ENCODE results near the gene MDM1.
A peak's percentile ranks its signal among the peaks of the same experiment; 100 is the strongest.

MDM1 gene

DNA sequence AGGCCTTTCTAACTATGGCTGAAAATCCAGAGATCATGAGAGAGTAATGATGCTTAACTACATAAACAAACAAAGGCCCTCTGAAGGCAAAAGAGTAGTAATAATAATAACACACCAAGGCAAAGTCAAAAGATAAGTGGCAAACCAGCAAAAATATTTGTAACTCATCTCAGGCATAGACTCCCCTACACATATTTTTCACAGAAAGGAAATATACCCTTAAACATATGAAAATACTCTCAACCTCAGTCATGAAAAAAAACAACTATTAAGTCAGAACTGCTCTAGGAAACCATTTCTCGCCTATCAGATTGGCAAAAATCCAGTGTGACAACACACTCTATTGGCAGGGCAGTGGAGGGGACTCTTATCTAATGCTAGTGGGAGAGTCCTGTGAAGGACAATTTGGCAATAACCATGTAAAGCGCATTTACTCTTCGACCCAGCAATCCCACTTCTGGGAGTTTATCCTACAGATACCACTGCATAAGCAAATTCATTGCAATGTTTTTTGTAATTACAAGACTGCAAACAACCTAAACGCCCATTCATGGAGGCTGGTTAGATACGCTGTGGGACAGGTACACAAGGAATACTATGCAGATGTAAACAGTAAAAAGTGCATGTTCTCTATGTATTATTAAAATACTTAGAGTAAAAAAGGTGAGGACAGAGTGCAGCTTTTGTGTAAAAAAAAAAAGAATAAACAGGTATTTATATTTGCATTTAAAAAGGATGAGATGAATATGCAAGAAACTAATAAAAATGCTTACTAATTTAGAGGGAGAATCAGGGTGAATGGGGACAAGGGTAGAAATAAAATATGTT is 52.7 kb downstream of the MDM1 start:
- no peak for DNase-seq (ENCODE audit: low spot score)

DNA sequence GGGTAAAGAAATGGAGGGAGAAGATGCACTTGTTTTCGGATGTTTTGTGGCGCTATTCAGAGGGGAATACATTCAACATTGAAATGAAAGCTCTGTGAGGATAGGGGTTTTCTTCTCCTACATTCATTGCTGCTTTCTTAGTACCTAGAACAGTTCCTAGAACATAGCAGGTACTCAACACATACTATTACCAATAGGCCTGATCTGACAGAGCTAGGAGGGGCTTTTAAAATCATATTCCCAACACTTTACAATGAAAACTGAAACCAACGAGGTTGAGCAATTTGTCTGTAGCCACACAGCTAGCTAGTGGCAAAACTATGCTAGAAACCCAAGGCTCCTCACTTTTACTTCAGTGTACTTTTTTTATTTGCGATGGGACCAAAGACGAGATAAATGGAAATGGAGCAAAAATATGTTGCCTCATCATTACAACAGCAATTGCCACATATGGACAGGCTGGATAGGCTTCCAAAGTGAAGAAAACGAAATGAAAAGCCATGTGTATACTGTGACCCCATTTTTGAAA is 55.7 kb downstream of the MDM1 start:
- DNase-seq (ENCODE audit: low spot score), result no peak

DNA sequence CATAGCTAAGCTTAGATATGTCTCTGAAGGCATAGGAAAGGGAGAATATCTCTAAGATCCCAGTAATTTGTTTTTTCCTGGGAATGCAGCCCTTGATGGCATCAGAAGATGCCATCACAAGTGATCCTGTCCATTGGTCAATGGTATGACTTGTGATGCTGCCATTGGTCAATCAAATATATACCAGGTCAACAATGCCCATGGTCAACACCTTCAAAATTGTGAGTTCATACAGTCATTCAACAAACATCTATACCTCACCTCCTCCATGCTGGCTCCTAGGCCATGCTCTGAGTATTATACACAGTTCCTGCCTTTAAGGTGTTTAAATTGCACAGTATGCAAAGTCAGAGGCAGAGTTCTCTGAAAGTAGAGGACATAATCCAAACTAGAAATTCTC is 59.4 kb downstream of the MDM1 start:
- no peak for DNase-seq (ENCODE audit: low spot score)

DNA sequence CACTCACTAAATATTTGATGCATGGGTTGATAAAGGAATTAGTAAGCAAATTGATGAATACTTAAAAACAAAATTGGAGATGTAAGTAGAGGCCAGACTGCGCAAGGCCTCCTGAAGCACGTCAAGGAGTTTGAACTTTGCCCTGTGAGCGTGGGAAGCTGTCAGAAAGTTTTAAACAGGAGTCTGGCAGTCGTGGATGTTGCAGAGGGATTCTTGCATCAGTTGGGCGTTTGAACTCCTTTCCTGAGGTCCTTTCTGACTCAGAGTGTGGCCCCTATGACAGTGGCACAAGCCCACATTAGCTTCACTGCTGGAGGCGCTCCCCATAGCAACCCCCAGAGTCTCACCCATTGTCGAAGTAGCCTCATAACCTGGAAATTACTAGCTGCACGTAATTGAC is 60.8 kb downstream of the MDM1 start:
- DNase-seq (ENCODE audit: low spot score), result no peak

DNA sequence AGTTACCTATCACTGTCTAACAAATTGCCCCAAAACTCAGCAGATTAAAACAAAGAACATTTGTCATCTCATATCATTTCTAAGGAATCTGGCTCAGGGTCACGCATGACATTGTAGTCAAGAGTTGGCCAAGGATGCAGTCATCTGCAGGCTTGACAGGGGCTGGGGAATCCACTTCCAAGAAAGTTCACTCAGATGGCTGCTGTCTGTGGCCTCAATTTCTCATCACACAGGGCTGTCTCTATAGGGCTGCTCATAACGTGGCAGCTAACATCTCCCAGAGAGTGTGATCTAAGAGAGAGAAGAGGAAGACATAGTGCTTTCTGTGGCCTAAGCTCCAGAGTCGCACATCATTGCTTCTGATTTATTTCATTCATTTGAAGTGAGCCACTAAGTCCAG is 61.8 kb downstream of the MDM1 start:
- no peak for DNase-seq (ENCODE audit: low spot score)

DNA sequence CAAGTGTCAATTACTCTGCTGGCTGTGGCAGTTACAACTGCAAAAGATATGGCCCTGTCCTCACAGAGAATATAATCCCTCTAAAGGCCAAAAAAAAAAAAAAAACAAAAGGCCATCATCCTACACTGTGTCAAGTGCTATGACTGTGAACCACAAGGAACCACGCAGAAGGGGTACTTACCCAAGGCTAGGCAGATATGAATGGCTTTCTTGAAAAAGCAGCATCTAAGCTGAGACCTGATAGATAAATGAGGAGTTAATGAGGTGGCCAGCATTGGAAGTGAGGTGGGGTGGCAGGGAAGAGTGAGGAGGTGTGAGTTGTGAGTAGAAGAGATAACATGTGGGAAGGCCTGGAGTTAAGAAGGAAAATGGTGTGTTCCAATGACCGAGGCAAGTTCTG is 62.4 kb downstream of the MDM1 start:
- DNase-seq (ENCODE audit: low spot score), result no peak

DNA sequence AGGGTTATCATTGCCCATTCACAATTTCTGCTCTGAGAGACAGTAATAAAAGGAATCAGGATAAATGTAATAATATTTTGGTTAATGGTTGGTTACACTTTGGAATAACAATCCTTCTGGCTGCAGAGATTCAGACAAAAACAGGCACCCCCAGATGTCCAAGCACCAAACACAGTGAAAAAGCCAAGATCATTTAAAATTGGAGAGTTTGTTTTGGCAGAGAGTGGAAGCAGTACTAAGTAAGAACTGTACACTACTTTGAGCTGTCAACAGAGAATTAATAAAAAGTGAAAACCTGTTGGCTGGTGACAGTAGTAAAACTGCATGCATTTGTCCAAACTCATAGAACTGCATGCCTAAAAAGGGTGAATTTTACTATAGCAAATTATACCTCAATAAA is 63.2 kb downstream of the MDM1 start:
- no peak for DNase-seq (ENCODE audit: low spot score)

DNA sequence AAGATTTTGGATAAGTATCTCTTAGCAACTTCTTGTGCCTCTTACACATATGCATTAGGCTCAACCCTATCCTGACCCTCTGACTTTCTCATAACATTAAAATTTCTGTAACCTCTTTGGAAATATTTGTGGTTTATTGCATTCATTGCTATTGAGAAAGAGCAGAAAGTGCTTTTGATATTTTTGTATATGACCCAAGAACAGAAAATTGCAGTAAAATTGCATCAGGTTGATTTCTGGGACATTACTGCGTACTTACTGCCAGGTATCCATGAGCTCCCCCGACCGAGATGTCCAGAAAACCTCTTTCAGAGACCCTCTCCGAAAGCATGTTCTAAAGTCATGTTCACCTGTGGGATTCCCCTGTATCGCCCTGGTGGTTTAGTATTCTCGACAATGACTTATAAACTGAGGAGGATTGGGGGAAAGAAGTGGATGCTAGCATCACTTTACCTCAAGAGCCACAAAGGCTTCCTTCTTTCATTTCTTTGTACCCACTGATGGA is 64.2 kb downstream of the MDM1 start:
- no peak for DNase-seq (ENCODE audit: low spot score)

DNA sequence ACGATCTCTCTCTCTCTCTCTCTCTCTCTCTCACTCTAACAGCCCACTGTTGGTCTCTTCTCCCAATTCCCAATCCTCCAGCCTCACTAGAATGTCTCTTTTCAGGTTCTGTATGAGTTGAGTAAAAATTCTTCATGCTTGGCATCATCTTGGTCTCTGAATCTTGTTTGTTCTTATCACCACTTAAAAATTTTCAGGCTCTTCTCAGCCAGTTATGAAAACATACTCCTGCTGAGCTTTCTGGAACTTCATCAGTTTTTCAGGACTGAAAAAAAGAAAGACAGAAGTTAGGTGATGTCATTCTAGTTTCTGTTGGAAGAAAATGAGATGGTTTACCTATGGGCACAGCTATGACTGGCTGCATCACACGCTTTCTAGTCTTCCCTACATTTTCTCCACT is 67.3 kb downstream of the MDM1 start:
- no peak for DNase-seq (ENCODE audit: low spot score)

DNA sequence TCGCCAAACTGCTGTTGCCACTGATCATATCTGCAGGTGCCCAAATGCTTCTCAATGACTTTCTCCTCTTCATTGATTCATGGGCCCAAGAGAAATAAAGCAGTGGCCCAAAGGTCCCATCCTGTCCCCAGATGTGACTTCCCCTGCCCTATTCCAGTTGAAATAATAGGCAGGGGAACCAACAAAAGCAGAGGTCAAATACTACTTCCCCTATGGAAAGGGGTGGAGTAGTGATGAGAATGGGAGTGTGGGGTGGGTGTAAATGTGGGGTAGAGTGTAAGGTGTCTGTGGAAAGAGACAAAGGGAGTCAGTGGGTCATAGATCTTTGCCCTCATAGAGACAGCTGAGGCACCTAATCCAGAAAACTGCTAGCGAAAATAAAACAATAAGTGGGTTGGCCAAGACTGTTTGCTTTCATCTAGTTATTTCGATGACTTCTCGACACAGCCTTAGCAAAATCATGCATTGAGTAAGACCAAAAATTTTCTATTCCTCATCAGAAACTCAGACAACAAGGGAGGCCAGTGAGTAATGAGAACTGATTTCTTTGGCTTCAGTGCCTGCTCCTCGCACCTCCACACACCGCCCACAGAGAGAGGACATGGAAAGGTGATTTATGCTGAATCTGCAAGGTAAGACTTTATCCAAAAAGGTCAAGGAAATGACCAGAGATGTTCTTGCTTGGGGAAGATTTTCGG is 67.9 kb downstream of the MDM1 start:
- DNase-seq (ENCODE audit: low spot score), result no peak

DNA sequence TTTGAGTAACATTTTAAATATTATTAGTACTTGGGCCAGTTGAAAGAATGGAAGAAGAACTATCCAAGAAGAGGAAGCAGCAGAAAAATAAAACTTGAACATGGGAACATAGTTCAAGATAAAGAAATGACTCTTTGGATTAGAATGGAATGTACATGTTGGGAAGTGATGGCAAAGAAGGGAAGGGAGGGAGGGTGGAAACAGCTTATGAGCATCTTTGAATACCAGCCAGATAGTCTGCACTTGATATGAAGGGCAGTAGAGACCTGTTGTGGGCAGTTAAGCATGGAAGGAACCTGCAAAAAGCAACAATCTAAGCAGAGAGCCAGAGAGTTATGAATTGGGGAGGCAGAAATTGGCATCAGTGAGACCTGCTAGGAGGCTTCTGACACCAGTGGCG is 68.8 kb downstream of the MDM1 start:
- no peak for DNase-seq (ENCODE audit: low spot score)

DNA sequence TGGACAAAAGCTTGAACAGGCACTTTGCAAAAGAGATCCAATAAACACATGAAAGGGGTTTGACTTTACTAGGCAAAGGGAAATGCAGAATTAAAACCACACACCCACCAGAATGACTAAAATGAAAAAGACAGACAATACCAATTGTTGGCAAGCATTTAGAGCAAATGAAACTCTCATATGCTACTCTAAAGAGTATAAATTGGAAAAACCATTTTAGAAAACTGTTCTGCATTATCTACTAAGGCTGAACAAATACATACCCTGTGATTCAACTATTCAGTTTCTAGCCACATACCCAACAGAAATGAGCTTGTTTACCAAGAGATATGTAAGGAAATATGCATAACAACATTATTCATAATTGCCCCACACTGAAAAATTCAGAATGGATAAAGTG is 70.3 kb downstream of the MDM1 start:
- no peak for DNase-seq (ENCODE audit: low spot score)

DNA sequence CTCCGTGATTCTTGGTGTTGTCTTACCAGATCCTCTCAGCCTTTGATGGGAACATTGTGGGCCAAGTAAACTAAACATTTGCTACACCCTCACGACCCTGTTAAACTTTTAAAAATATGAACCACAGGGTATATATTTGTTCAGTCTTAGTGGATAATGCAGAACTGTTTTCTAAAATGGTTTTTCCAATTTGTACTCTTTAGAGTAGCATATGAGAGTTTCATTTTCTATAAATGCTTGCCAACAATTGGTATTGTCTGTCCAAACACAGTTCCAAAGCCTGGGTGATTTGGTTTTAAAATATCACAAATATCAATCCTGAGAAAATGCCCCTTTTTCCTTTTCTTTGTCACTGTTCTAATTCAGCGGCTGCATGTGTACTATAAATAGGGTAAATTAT is 72.0 kb downstream of the MDM1 start:
- DNase-seq (ENCODE audit: low spot score), result no peak

DNA sequence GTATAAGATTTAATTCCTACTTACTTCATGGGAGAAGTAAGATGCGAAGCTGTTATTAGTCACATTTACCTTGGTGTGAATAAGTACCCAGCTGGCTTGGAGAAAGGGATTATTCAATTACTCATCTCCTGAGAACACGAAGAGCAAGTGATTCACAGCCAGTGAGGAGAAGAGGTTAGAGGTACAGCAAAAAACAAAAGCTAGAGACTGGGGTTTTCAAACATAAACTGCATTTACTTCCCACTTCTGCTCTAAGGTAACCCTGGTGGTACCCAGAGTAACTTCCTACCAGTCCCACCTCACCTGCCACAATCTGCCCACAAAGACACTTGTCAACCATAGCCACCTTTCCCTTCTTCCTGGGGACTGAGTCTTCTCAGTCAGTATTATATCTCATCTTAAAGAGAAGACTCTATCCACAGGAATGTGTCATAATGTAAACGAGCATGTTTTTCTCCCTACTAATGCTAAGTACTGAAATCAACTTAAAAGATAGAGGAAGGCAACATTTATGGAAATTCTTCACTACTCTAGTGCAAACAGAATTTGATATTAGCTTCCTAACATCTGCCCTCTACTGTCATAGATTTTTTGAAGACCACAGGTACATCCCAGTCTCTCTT is 72.7 kb downstream of the MDM1 start:
- no peak for DNase-seq (ENCODE audit: low spot score)

DNA sequence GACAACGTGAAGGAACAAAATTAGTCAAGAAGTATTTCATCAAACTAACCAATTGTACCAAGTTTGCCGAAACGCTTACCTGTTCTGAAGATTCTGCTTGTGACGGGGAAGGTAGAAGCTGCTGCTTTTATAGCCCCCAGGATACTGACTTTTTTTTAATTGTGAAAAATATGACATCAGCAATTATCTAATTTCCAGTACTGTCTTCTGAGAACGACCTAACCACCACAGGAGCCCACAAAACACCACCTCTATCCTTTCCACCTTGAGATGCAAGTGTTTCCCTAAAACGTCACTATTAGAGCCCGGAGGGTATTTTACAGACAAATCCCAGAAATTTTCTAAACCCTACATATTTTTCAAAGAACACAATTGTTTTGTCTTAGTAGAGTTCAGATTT is 78.7 kb downstream of the MDM1 start, which contains the start of gene IL22:
IL22 (minus strand) TSS at position 101 of the 400 bp plus-strand sequence. CDS start 156 bp downstream, outside the sequence.
- no peak for DNase-seq (ENCODE audit: low spot score)

DNA sequence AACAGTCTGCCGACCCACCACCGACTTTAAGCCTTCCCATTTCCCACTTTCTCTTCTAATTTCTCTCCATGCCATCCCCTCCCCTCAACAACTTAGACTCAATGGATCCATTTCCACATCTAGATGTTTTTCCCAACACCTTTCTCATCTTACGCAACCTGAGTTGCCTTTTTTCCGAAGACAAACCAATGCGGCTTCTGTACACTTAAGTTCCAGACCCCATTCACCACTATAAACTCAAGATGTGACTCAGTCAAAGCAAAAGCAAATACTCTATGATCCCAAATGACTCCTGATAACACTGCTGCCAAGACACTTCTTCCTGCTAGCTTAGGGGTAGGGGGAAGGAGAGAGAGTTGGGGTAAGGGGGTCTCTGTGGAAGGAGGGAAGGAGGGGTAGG is 80.1 kb downstream of the MDM1 start:
- no peak for DNase-seq (ENCODE audit: low spot score)

DNA sequence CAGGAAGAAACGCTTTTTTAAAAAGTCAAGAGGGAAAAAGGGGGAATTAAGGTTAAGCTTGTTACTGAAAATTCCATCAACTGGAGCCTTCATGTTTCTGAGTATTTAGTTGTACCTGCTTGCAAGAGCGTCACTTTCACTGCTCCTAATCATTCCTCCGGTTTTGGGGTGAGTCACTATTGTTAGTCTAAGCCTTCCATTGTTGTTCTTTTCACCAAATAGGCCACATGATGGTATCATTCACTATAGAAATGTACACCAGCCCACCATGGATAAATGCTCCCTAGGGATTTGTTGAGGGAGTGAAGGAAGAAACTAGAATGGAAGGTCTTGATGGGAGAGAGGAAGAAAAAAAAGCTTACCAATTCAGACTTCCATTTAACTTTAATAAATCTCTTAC is 81.7 kb downstream of the MDM1 start:
- DNase-seq (ENCODE audit: low spot score), result no peak

DNA sequence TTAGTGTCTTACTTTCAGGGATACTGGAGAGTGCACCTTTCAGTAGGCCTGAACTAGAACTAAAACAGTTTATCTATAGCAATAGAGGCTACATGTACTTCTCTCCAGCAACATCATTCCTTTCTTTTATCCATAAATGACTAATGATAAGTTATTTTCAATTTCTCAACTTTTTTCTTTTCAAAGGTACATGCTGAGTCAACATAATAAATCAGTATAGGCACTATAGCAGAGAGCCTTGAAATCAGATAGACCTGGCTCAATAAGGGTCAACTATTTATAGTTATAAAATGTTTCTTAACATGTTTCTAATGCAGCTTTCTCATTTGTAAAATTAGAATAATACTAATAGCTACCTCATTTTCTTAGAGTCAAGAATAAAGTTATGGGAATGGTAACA is 84.4 kb downstream of the MDM1 start:
- no peak for DNase-seq (ENCODE audit: low spot score)

DNA sequence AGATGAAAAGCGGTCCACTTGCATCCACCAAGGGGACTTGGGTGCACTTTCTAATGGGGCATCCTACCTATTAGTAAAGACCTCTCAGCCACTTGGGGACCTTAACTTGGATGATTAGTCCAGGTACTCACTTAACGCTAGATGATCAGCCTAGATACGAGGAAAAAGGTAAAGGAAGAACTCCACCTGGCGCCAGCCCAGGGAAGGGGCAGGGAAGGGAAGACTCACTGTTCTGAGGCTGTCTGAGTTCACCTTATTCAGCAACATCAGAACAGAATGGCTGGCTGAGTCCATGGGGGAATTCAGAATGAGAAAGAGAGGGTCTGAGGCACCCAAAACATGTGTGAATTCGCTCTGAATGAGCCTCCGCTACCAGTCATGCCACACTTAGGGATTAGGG is 85.8 kb downstream of the MDM1 start:
- DNase-seq (ENCODE audit: low spot score), result no peak

DNA sequence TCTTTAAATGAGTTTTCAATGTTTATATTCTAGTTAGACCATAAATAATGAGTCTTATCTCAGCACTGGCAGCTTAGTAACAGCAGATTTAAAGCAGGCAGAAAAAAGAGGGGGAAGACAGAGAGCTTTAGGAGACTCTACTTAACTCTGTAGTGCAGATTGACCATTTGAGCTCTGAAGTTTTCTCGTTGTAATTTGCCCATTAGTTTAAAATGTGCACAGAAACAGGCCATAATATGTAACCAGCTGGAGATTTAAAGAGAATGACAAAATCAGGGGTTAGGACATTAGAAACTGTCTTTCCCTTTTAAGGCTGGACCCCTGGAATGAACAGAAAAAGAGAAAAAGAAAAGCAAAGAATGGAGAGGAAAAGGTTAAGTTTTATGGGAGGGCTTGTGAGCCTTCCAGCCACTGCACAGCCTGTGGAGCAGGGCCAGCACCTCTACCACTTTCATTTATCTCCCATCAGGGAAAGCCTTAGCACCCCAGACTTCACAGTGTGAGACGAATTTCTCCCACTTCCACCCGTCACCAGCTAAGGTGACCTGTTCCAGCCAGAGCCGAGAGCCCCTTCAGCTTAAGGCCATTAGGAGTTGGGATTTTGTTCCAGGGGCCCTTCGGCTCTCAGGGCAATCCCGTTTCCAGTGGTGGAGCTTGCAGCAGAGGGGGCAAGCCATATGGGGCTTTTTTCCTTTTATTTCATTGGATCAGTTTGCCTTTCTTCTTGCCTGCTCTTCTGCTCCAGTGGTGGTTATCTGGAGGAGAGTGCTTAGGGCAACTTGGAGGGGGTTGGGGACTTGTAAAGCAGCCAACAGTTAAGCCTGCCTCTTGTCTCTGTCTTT is 86.8 kb downstream of the MDM1 start:
- DNase-seq (ENCODE audit: low spot score), result peak; percentile 13

Measured in SK-N-DZ (cell line).